GM18861 (cell line): ENCODE results near the gene COBLL1.

Experiments
- ATAC-seq: cut with Tn5 transposase; IDR thresholded peaks from one replicate; pipeline ENCODE4 v1.9.1; 2021; ENCODE audit not compliant: unreplicated experiment

COBLL1 gene

DNA sequence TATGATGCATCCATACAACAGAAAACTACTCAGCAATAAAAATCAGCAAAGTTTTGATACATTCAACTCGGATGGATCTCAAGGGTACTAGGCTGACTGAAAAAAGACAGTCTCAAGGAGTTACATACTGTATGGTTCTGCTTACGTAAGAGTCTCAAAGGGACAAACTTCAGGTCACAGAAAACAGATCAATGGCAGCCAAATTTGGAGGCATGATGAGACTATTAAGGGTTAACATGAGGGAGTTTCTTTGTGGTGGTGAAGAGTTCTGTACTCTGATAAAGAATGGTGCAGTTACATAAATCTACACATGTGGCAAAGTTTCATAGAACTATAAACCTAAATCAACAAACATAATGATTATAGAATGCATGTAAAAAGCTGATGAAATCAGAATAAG is 81.4 kb downstream of the COBLL1 start:
- no peak for ATAC-seq

- no peak for ATAC-seq
Observed at GRCh38 chr2:164757934-164758695, 83.5 kb downstream of the COBLL1 start.

DNA sequence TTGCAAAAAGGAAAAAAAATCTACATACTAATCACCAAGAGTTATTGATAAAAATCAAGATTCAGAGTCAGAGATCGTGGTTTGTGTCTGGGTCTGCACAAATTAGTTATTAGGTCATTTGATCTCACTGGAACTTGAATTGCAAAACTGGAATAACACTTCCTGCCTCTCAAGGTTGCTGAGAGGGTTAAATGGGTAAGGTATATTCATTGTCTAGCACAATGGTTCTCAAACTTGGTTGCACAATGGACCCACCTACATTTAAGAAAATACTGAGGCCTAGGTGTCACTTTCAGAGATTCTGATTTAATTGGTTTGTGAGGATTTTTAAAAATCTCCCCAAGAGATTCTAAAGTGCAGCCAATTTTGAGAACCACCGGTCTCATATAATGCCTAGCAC is 84.8 kb downstream of the COBLL1 start:
- no peak for ATAC-seq

DNA sequence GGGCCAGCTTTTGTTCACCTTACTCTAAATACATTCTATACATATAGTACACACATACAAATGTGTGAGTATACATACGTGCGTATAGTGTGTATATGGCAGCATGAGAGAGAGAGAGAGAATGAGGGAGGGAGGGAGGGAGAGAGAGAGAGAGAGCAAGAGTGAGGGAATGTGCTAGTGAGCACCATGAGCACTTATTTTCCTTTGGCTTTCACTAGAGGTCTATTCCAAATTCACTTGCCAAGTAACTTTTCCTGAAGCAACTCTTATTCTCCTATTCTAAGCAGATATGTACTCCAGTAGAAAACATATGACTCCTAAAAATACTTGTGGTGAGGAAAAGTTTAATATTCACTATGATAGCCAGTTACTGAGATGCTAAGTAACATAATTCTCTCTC is 85.7 kb downstream of the COBLL1 start:
- no peak for ATAC-seq

GRCh38 chr2:164754157-164755093 is 87.2 kb downstream of the COBLL1 start:
- ATAC-seq, result no peak

DNA sequence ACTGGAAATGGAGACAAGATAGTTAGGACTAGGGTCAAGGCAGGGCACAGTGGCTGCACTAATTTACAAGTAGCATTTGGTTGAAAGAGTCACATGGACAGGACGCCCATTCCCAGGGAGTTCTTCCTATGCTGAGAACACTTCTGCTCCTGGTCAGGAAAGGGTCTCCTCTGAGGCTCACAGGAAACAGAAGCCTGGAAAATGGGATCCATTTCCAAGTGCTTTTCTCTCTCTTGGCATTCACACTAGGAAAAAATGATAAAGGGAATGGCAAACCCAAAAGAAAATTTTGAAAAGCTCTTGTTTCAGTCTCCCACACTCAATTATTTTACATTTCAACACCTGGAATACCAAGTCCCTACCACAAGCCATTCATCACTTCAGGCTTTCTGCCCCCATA is 88.7 kb downstream of the COBLL1 start:
- no peak for ATAC-seq

GRCh38 chr2:164747783-164748433 is 93.7 kb downstream of the COBLL1 start:
- no peak for ATAC-seq

DNA sequence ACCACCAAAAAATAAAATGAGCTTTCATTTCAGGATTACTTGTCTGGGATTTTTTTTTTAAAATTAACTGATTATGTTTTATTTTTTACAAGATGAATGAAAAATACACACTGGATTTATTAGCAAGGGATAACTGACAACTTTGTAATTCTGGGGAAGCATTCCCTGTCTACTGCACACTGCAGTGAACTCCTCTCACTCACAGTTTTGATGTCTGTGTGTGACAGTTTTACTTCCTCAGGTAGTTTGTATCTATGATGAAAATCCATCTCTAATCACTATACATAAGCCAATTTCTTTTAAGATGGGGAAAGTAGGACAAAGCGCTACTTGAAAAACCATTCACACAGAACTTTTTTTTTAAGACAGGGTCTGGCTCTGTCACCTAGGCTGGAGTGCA is 94.5 kb downstream of the COBLL1 start:
- ATAC-seq, result no peak

GRCh38 chr2:164746713-164747112 is 94.9 kb downstream of the COBLL1 start:
- no peak for ATAC-seq

DNA sequence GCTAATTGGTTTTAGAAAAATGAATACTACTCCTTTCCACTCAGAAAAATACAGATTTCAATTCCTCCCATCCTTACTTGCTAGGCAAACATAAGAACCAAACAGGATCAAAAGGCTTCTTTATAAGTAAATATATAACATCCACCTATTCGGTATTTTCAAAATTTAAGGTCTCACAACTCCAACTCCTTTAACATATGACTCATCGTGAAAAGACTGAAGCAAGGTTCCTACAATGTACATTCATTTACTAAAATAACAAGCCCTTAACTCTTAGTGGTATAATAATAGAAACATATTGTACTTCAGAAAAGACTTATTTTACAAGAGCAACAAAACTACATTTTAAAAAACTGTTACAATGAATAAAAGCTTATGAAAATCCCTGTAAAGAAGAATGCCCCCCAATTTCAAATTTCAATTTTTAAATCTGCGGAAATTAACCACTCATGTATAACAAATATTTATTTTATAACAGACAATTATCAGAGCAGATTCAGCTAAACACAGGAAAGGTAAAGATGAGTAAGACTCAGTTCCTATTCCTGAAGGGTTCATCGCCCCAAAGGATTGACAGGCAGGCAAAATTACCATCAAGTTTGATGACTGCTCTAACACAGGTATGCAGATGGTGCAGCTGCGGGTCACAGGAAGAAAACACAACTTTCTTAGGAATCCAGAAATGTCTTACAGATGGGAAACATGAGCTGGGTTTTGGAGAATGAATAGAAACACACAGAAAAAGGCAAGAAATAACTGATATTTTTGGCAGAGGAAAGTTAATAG is 96.4 kb downstream of the COBLL1 start:
- ATAC-seq, result no peak

DNA sequence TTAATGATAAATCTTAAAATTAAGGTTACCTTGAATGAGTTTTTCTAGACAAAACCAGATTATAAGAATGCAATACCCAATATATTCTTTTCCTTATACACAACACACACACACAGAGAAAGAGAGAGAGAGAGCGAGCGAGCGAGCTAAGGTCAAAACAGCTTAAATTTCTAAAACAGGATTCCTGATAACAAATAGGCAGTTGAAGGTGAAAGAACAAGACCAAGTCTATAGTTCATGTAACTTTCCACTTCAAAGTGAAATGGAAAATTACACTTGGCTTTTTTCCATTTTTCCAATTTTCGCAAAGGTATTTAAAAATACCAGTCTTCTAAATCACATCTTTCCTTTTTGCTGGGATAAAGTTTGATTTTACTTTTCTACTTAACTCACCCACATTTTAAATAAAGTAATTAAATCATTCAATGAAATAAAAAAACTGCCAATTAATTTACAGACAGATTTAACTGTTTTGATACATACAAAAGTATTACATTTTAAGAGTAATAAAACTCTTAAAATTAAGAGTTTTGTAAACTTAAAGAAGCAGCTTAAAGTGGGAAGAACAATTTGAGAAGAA is 98.8 kb downstream of the COBLL1 start:
- no peak for ATAC-seq

GRCh38 chr2:164739966-164740365 is 101.7 kb downstream of the COBLL1 start:
- no peak for ATAC-seq

DNA sequence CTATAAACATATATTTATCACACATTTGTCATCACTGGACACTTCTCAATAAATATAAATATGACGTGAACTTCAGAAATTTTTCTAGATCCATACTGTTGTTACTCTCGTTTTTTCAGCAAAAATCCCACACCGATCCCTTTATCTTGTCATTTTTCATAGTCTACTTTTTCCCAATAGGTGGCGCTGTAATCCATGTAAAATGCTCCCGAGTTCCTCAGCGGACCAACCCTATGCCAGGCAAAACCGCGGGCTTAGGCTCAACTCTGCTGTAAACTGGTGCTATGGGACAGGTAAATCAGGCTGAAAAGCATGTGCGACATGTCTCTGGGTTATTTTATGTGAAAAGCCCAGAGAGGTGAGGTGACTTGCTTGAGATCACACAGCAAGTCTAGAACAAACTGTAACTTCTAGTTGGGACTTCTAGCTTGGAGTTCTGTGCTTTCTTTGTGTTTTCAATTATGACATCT is 104.0 kb downstream of the COBLL1 start:
- no peak for ATAC-seq

GRCh38 chr2:164735309-164735919 is 106.2 kb downstream of the COBLL1 start:
- no peak for ATAC-seq

GRCh38 chr2:164734196-164734595 is 107.4 kb downstream of the COBLL1 start:
- ATAC-seq, result no peak

DNA sequence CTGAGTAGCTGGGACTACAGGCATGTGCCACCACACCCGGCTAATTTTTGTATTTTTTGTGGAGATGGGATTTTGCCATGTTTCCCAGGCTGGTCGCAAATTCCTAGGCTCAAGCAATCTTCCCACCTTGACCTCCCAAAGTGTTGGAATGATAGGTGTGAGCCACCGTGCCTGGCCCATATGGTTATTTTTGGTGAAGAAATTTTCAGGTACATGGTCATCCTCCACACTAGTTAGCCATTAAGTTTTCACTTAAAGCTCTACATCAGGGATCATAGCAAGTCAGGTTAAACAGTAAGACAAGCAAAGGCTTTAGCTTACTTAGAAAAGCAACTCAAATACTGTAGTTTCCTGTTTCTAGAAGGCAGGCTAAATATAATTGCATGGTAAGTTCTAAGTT is 116.1 kb downstream of the COBLL1 start:
- ATAC-seq, result no peak

DNA sequence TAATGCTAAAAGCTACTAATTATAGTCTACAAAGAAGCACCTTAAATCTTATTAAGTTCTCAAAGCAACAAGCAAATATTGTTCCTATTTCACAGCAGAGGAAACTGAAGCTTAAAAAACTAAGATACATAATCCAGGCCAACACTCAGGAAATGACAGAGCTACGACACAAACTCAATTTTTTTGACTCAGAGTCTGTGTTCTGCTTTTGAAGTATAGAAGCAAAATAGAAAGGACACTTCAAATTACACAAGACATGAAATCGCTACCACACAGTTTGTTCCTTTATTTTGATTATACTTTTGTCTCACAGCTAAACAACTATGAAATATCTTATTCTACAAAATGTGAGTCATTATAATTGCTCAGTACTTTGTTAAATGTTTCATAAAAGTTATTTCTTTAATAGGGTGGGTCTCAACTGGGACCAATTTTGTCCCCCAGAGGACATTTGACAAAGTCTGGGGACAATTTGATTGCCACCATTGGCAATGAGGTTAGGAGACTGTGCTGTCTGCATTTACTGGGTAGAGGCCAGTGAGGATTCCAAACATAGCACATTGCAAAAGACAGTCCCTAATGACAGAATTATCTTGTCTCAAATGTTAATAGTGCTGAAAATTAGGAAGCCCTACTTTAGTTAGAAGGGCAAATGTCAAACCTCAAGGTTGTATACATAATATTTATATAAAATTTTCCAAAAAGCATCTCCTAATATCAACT is 118.8 kb downstream of the COBLL1 start:
- no peak for ATAC-seq

GRCh38 chr2:164721430-164721829 is 120.2 kb downstream of the COBLL1 start:
- ATAC-seq, result no peak
